Neutrophil (primary cell): ENCODE data around the gene PASD1.
"Not testable (repeated sequence)": the region's sequence is repeated elsewhere in the genome, so short reads cannot be mapped to it uniquely, and the experiment has no call there.

ENCODE experiments used
- H3K27ac ChIP-seq: fragments of 200-600 bp; sonication (generic); 2 replicates; pipeline ENCODE4 v1.5.1; 2016; ENCODE audit warnings: mild to moderate bottlenecking, moderate library complexity
- H3K27me3 ChIP-seq: fragments of 200-600 bp; sonication (generic); 2 replicates; pipeline ENCODE4 v1.6.0; 2016; ENCODE audit warnings: mild to moderate bottlenecking
- H3K36me3 ChIP-seq: fragments of 200-600 bp; sonication (generic); 2 replicates; pipeline ENCODE4 v1.5.1; 2017
- H3K4me1 ChIP-seq, 2 experiments: fragments of 200-600 bp in 1 of 2; sonication (generic) in 1 of 2; 1 replicate in 1 of 2; 2 replicates in 1 of 2; pipeline versions ENCODE4 v1.5.1 to v1.6.1; 2013 to 2016; ENCODE audit warnings: low read depth in 1 of 2, low read length in 1 of 2, mild to moderate bottlenecking in 1 of 2, moderate library complexity in 1 of 2; ENCODE audit not compliant: control insufficient read depth in 1 of 2, insufficient read depth in 1 of 2
- H3K4me3 ChIP-seq, 2 experiments: fragments of 200-600 bp in 1 of 2; sonication (generic) in 1 of 2; 1 replicate in 1 of 2; 2 replicates in 1 of 2; pipeline ENCODE4 v1.5.1; 2013 to 2016; ENCODE audit warnings: low read depth in 1 of 2, low read length in 1 of 2, mild to moderate bottlenecking in 1 of 2, moderate library complexity in 1 of 2
- H3K9me3 ChIP-seq: fragments of 200-600 bp; sonication (generic); 2 replicates; pipeline ENCODE4 v1.5.1; 2016
- TF ChIP-seq, protein P1 (sequence below): fragments of 200-600 bp; sonication (generic); IDR thresholded peaks from 2 replicates; pipeline ENCODE4 v1.5.1; 2016; ENCODE audit warnings: antibody characterized with exemption

The PASD1 gene

GRCh38 chrX:151552743-151553142, 10.7 kb upstream of the PASD1 start:
- H3K4me1 ChIP-seq, result no peaks in the 10 kb centered on the region
- H3K9me3 ChIP-seq, result no peaks in the 10 kb centered on the region
- H3K27ac ChIP-seq, result no peak overlapping the region
- no peaks in the 10 kb centered on the region for H3K36me3 ChIP-seq
- TF ChIP-seq, protein P1, sequence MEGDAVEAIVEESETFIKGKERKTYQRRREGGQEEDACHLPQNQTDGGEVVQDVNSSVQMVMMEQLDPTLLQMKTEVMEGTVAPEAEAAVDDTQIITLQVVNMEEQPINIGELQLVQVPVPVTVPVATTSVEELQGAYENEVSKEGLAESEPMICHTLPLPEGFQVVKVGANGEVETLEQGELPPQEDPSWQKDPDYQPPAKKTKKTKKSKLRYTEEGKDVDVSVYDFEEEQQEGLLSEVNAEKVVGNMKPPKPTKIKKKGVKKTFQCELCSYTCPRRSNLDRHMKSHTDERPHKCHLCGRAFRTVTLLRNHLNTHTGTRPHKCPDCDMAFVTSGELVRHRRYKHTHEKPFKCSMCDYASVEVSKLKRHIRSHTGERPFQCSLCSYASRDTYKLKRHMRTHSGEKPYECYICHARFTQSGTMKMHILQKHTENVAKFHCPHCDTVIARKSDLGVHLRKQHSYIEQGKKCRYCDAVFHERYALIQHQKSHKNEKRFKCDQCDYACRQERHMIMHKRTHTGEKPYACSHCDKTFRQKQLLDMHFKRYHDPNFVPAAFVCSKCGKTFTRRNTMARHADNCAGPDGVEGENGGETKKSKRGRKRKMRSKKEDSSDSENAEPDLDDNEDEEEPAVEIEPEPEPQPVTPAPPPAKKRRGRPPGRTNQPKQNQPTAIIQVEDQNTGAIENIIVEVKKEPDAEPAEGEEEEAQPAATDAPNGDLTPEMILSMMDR, result no peak
- peaks cover 13% of the 10 kb centered on the region for H3K27me3 ChIP-seq
- no peak overlapping the region for H3K4me3 ChIP-seq

- H3K4me1 ChIP-seq, H3K9me3 ChIP-seq, H3K4me3 ChIP-seq, H3K36me3 ChIP-seq, H3K27ac ChIP-seq: not testable (repeated sequence)
- H3K27me3 ChIP-seq, result peaks cover 13% of the 10 kb centered on the region
These were observed 8.2 kb upstream of the PASD1 start for GRCh38 chrX:151555301-151555700.

DNA sequence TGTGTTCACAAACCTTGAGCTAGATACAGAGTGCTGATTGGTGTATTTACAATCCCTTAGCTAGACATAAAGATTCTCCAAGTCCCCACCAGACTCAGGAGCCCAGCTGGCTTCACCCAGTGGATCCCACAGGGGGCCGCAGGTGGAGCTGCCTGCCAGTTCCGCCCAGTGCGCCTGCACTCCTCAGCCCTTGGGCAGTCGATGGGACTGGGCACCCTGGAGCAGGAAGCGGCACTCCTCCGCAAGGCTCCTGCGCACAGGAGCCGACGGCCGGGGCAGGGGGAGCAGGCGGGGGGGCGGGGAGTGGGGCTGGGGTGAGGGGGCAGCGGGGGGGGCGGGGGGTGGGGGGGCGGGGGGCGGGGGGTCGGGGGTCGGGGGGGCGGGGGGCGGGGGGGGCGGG, 990 bp upstream of the PASD1 start:
- not testable (repeated sequence) for H3K4me3 ChIP-seq, H3K4me1 ChIP-seq, H3K27me3 ChIP-seq, H3K36me3 ChIP-seq, H3K9me3 ChIP-seq, H3K27ac ChIP-seq

DNA sequence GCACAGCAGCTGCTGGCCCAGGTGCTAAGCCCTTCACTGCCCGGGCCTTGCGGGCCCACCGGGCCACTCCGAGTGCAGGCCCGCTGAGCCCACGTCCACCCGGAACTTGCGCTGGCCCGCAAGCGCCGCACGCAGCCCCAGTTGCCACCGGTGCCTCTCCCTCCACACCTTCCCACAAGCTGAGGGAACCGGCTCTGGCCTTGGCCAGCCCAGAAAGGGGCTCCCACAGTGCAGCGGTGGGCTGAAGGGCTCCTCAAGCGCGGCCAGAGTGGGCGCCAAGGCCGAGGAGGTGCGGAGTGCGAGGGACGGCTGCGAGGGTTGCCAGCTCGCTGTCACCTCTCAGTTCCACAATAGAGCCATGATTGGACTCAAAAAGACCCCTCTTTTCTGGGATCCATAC, 472 bp upstream of the PASD1 start:
- H3K9me3 ChIP-seq, H3K4me1 ChIP-seq, H3K27me3 ChIP-seq, H3K4me3 ChIP-seq, H3K36me3 ChIP-seq, H3K27ac ChIP-seq: not testable (repeated sequence)

DNA sequence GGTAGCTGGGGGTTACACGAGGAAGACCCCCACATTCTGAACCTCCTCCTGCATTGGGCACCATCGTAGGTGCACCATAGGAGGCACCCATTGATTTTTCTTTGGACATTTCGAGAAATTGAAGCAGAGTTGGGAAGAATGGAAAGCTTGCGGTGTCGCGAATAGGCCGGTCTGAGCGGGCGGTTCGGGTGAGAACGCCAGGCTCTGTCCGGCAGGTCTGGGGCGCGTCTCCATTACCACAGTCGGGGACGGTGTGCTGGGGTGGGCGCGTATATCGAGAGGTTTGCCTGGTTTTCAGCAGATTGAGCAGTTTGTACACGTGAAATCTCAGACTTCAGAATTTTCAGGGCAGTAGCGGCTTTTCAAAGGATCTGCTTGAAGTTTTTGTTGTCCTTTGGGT, 560 bp downstream of the PASD1 start:
- Histone ChIP-seq H3K27ac (no peak overlapping the region), H3K4me1 (no peaks in the 10 kb centered on the region), H3K36me3 (no peaks in the 10 kb centered on the region), H3K9me3 (no peaks in the 10 kb centered on the region), H3K27me3 (no peaks in the 10 kb centered on the region), H3K4me3 (no peak overlapping the region)
- TF ChIP-seq, protein P1, result no peak

GRCh38 chrX:151566872-151567271, 3.4 kb downstream of the PASD1 start:
- not testable (repeated sequence) for H3K27me3 ChIP-seq, H3K9me3 ChIP-seq, H3K4me3 ChIP-seq, H3K27ac ChIP-seq, H3K4me1 ChIP-seq, H3K36me3 ChIP-seq

- Histone ChIP-seq H3K27ac (no peak overlapping the region), H3K36me3 (no peaks in the 10 kb centered on the region), H3K4me1 (no peaks in the 10 kb centered on the region), H3K4me3 (no peak overlapping the region), H3K27me3 (no peaks in the 10 kb centered on the region), H3K9me3 (no peaks in the 10 kb centered on the region)
- TF ChIP-seq, protein P1, result no peak
These were observed 7.1 kb downstream of the PASD1 start for GRCh38 chrX:151570561-151570960.

- not testable (repeated sequence) for H3K27ac ChIP-seq, H3K4me1 ChIP-seq, H3K4me3 ChIP-seq, H3K9me3 ChIP-seq, H3K27me3 ChIP-seq, H3K36me3 ChIP-seq
These were observed 29.9 kb downstream of the PASD1 start for GRCh38 chrX:151593384-151593783.
